Naive thymus-derived CD4-positive, alpha-beta T cell (primary cell): ENCODE results near the gene HLA-DOB. TPM values are rescaled to one million over a fixed set of nuclear protein-coding genes. Genes with fewer than 3 reads are reported as not detected.

Experiments
- ATAC-seq: fragments of 150-1000 bp; cut with Tn5 transposase; 2 replicates; pipeline ENCODE4 v1.10.0; 2021; ENCODE audit warnings: mild to moderate bottlenecking, moderate library complexity
- CTCF ChIA-PET: fragments of 350-600 bp; sonication (Branson Sonifier 250); formaldehyde crosslinking; loops from one replicate; lab custom pipeline; 2021; ENCODE audit warnings: antibody characterized with exemption; lab: Charles Lee
- POLR2A ChIA-PET: fragments of 350-600 bp; sonication (Branson Sonifier 250); formaldehyde crosslinking; loops from one replicate; lab custom pipeline; 2021; ENCODE audit warnings: antibody characterized with exemption, inconsistent platforms; lab: Charles Lee
- DNase-seq, 9 donors: peaks; one replicate each; pipeline versions ENCODE4 v3.0.0 to v3.0.0-alpha.2; 2020 to 2022; ENCODE audit warnings: mixed read lengths in 1 of 9
- H3K27ac ChIP-seq: one replicate; pipeline ENCODE4 v1.7.0; 2013; ENCODE audit warnings: mild to moderate bottlenecking, low read depth, low read length, moderate library complexity
- H3K27me3 ChIP-seq, 2 donors: one replicate each; pipeline ENCODE4 v1.7.0; 2013; ENCODE audit warnings: low read length in 2 of 2, mild to moderate bottlenecking in 2 of 2, moderate library complexity in 2 of 2; ENCODE audit not compliant: control insufficient read depth in 2 of 2, insufficient read depth in 2 of 2
- H3K36me3 ChIP-seq, 3 experiments: 1 replicate in 2 of 3; 2 replicates in 1 of 3; pipeline ENCODE4 v1.7.0; 2013; ENCODE audit warnings: low read length in 3 of 3, mild to moderate bottlenecking in 3 of 3, moderate library complexity in 1 of 3; ENCODE audit not compliant: insufficient read depth in 3 of 3, control insufficient read depth in 2 of 3
- H3K4me1 ChIP-seq, 2 donors: one replicate each; pipeline ENCODE4 v1.7.0; 2013; ENCODE audit warnings: low read length in 2 of 2, mild to moderate bottlenecking in 2 of 2, moderate library complexity in 1 of 2; ENCODE audit not compliant: control insufficient read depth in 2 of 2, insufficient read depth in 2 of 2
- H3K4me3 ChIP-seq: 2 replicates; pipeline ENCODE4 v1.7.0; 2013; ENCODE audit warnings: mild to moderate bottlenecking, low read length
- H3K9me3 ChIP-seq, 3 experiments: 1 replicate in 2 of 3; 2 replicates in 1 of 3; pipeline ENCODE4 v1.7.0; 2013; ENCODE audit warnings: low read length in 3 of 3; ENCODE audit not compliant: control insufficient read depth in 2 of 3
- H3K27ac Mint-ChIP-seq, 9 donors: one replicate each; pipeline ENCODE4 v1.8.0; 2020 to 2022; ENCODE audit warnings: mixed read lengths in 9 of 9, mild to moderate bottlenecking in 8 of 9, moderate library complexity in 5 of 9, inconsistent platforms in 2 of 9
- H3K27me3 Mint-ChIP-seq, 5 donors: one replicate each; pipeline ENCODE4 v1.8.0; 2021 to 2022; ENCODE audit warnings: mixed read lengths in 5 of 5, mild to moderate bottlenecking in 1 of 5
- H3K36me3 Mint-ChIP-seq, 5 donors: one replicate each; pipeline ENCODE4 v1.8.0; 2020 to 2022; ENCODE audit warnings: mixed read lengths in 5 of 5, mild to moderate bottlenecking in 3 of 5, inconsistent platforms in 1 of 5
- H3K4me1 Mint-ChIP-seq, 7 donors: one replicate each; pipeline ENCODE4 v1.8.0; 2020 to 2022; ENCODE audit warnings: mixed read lengths in 7 of 7, mild to moderate bottlenecking in 3 of 7, inconsistent platforms in 1 of 7
- H3K4me3 Mint-ChIP-seq, 10 donors: one replicate each; pipeline ENCODE4 v1.8.0; 2020 to 2022; ENCODE audit warnings: mild to moderate bottlenecking in 10 of 10, mixed read lengths in 10 of 10, moderate library complexity in 6 of 10, inconsistent platforms in 2 of 10
- H3K9me3 Mint-ChIP-seq, 11 donors: one replicate each; pipeline ENCODE4 v1.8.0; 2020 to 2022; ENCODE audit warnings: mixed read lengths in 11 of 11, mild to moderate bottlenecking in 4 of 11, inconsistent platforms in 1 of 11, moderate library complexity in 1 of 11
- intact Hi-C, 2 donors: fragments of 100-400 bp; cut with micrococcal nuclease; formaldehyde crosslinking; loops; one replicate each; pipeline ENCODE4 v1.15.1; 2023
- polyA plus RNA-seq, 2 donors: library from polyadenylated mRNA; unstranded; fragments of 300-500 nt; fragmentation: Illumina TruSeq; gene quantifications; one replicate each; pipeline ENCODE4 v1.2.3, GENCODE V29; 2021
- total RNA-seq, 6 experiments: library from RNA in 5 of 6; stranded (reverse) in 5 of 6; gene quantifications; 1 replicate in 5 of 6; 2 replicates in 1 of 6; pipeline ENCODE4 v1.2.3 and lab custom pipeline; 2021 to 2026

The HLA-DOB gene
- total and polyA plus RNA-seq, 7 experiments from 2014 or later: 0.48 to 7.7 (median 2.3) TPM

DNA sequence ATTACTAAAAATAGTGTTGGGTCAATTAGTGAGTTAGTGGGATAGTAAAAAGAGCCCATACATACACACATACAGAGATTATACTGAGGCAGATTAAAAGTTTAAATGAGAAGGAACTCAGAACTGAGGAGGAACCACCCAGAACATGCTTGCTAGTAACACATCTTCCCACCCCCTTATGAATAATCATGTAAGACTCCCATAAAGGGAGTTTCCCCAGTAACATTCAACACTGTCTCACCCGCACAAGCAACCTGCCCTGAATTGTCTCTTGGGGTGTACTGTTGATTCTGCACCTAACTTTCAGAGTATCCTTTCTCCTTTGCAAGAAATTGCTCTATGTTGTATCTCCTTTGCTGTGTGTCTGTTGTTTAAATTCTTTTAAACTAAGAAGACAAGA lies 42.4 kb downstream of the HLA-DOB start:
- Mint-ChIP-seq H3K9me3 (no peaks in the 10 kb centered on the region), H3K4me3 (no peak overlapping the region), H3K27ac (no peak overlapping the region), H3K27me3 (peaks cover 28 to 68% (median 33%) of the 10 kb centered on the region in 5 donors), H3K36me3 (no peaks in the 10 kb centered on the region), H3K4me1 (no peaks in the 10 kb centered on the region)
- Histone ChIP-seq H3K4me1 (no peaks in the 10 kb centered on the region), H3K27me3 (peaks cover 0 to 4% of the 10 kb centered on the region in 2 donors), H3K4me3 (no peak overlapping the region), H3K27ac (no peak overlapping the region), H3K9me3 (no peaks in the 10 kb centered on the region), H3K36me3 (no peaks in the 10 kb centered on the region)
- CTCF ChIA-PET: no interaction called here
- POLR2A ChIA-PET: no interaction called here
- DNase-seq (no peak), ATAC-seq (no peak)
- intact Hi-C loops: no loop called here

DNA sequence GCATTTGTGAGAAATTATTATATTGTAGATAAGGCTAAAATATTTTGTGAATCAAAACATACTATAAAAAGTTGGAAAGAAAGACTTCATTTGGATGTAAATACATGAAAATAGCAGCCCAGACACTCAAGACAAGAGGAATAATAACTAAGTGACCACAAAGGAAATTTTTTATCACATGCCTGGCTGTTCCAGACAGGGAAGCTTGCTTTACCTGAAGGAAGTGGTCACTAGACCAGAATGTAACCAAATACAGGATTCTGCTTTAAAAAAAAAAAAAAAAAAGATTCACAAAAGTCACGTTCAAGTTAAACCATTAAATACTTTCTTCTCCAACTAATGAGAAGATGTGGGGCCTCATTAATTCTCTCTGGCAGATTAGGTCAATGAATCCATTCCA lies 44.1 kb downstream of the HLA-DOB start:
- Mint-ChIP-seq H3K27ac (no peak overlapping the region), H3K4me1 (no peaks in the 10 kb centered on the region), H3K4me3 (no peak overlapping the region), H3K27me3 (peaks cover 37 to 73% (median 47%) of the 10 kb centered on the region in 5 donors), H3K9me3 (no peaks in the 10 kb centered on the region), H3K36me3 (no peaks in the 10 kb centered on the region)
- peaks cover 0 to 4% of the 10 kb centered on the region in 2 donors for H3K27me3 ChIP-seq
- H3K36me3 ChIP-seq: no peaks in the 10 kb centered on the region
- intact Hi-C loops: no loop called here
- H3K27ac ChIP-seq: no peak overlapping the region
- no peaks in the 10 kb centered on the region for H3K4me1 ChIP-seq
- DNase-seq: no peak
- ChIA-PET CTCF (no interaction called here), POLR2A (interaction anchor here (0.6 kb wide), 1 partner anchor 341 kb away, joined by 3 read pairs; no protein-coding TSS in a partner anchor)
- no peak overlapping the region for H3K4me3 ChIP-seq
- H3K9me3 ChIP-seq: no peaks in the 10 kb centered on the region
- ATAC-seq: no peak

DNA sequence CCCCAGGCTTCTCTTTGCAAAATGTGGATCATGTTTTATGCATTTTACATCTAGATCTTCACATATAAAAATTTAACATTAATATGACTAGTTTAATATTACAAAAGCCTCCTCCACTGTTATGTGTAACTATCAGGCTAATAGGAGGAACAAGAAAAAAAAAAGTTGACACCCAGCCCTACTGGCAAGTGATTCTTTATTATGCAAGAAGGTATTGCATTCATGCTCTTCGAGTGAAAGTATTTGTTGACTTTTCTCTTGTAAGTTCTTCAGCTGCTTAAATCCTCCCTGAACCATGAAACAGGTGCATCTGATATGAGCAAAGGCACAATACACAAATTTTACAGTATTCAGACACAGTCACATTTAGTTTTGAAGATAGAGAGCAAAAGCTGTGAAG lies 52.8 kb downstream of the HLA-DOB start:
- Histone ChIP-seq H3K4me3 (no peak overlapping the region), H3K27me3 (no peaks in the 10 kb centered on the region), H3K9me3 (no peaks in the 10 kb centered on the region), H3K27ac (no peak overlapping the region), H3K36me3 (no peaks in the 10 kb centered on the region), H3K4me1 (no peaks in the 10 kb centered on the region)
- H3K27me3 Mint-ChIP-seq: peaks cover 26 to 62% (median 45%) of the 10 kb centered on the region in 5 donors
- H3K4me3 Mint-ChIP-seq: no peak overlapping the region
- no peaks in the 10 kb centered on the region for H3K9me3 Mint-ChIP-seq
- ChIA-PET POLR2A (no interaction called here), CTCF (no interaction called here)
- peaks cover 0 to 2% (median 0%) of the 10 kb centered on the region in 5 donors for H3K36me3 Mint-ChIP-seq
- DNase-seq (no peak), ATAC-seq (no peak)
- H3K27ac Mint-ChIP-seq: no peak overlapping the region
- intact Hi-C loops: no loop called here
- peaks cover 0 to 4% (median 0%) of the 10 kb centered on the region in 7 donors for H3K4me1 Mint-ChIP-seq

DNA sequence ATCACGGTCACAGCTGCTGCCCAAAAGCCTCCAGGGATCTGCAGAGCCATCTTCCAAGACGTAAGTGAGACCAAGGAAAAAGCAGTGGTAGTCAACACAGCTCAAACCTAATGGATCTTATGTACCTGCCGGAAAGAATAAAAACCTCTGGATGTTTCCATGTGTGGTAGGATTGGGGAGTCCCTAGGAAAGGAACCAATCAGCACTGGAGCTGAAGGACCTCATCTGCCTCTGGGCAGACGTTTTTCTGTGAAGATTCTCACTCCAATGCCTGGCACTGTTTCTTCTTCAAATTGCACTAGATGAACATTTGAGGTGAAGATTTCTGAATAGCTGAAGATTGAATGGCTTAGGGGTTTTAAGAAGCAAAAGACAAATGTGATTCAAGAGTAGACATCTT lies 53.4 kb downstream of the HLA-DOB start, which contains the start of gene HLA-DQB2:
HLA-DQB2 (minus strand) TSS at position 112 of the 400 bp plus-strand sequence; CDS start at position 50, 62 bp downstream.
- H3K4me1 ChIP-seq: no peaks in the 10 kb centered on the region
- no peak for DNase-seq
- Mint-ChIP-seq H3K9me3 (no peaks in the 10 kb centered on the region), H3K4me1 (peaks cover 0 to 7% (median 0%) of the 10 kb centered on the region in 7 donors), H3K27ac (no peak within 1 kb of the TSS), H3K36me3 (peaks cover 0 to 2% (median 0%) of the 10 kb centered on the region in 5 donors), H3K27me3 (peaks cover 21 to 57% (median 43%) of the 10 kb centered on the region in 5 donors), H3K4me3 (no peak within 1 kb of the TSS)
- ChIA-PET CTCF (no interaction called here), POLR2A (no interaction called here)
- intact Hi-C loops: no loop called here
- no peak within 1 kb of the TSS for H3K27ac ChIP-seq
- no peaks in the 10 kb centered on the region for H3K27me3 ChIP-seq
- peak; percentile 42 for ATAC-seq
- H3K9me3 ChIP-seq: no peaks in the 10 kb centered on the region
- H3K36me3 ChIP-seq: no peaks in the 10 kb centered on the region
- no peak within 1 kb of the TSS for H3K4me3 ChIP-seq

Other genes with a start within 250 kb of the HLA-DOB start
- gene HLA-DRB1, start 227.2 kb downstream of the HLA-DOB start, total RNA-seq: 100 to 1,000 TPM in 1 of 5 experiments, 10 to 100 TPM in 4; 16.4 to 229 (median 52.1) TPM
- gene HLA-DRB1, start 227.2 kb downstream of the HLA-DOB start, polyA plus RNA-seq: 10 to 100 TPM in 1 of 2 donors, 1 to 10 TPM in 1; 3.1 to 10.7 TPM
- 10 to 100 TPM in 4 of 5 experiments, 1 to 10 TPM in 1; 8.5 to 43.4 (median 12.1) TPM for gene HLA-DQA1, start 179.6 kb downstream of the HLA-DOB start, total RNA-seq
- gene HLA-DQA1, start 179.6 kb downstream of the HLA-DOB start, polyA plus RNA-seq: under 1 TPM; 0.59 to 0.67 TPM
- 10 to 100 TPM in 2 of 5 experiments, 1 to 10 TPM in 3; 5.3 to 38.9 (median 9.4) TPM for gene HLA-DQB1, start 150.3 kb downstream of the HLA-DOB start, total RNA-seq
- gene HLA-DQB1, start 150.3 kb downstream of the HLA-DOB start, polyA plus RNA-seq: 1 to 10 TPM; 1.2 to 1.4 TPM
- gene HLA-DQA2, start 75.6 kb downstream of the HLA-DOB start, total RNA-seq: 10 to 100 TPM in 1 of 5 experiments, 1 to 10 TPM in 1, not detected in 3; 3.9 to 13.3 TPM
- not detected for gene HLA-DQA2, start 75.6 kb downstream of the HLA-DOB start, polyA plus RNA-seq
- gene HLA-DQB2, start 53.5 kb downstream of the HLA-DOB start, total RNA-seq: 10 to 100 TPM in 1 of 5 experiments, 1 to 10 TPM in 2, not detected in 2; 1.8 to 24.8 (median 3.5) TPM
- under 1 TPM in 1 of 2 donors, not detected in 1; 0.95 TPM for gene HLA-DQB2, start 53.5 kb downstream of the HLA-DOB start, polyA plus RNA-seq
- 100 to 1,000 TPM in 4 of 5 experiments, 10 to 100 TPM in 1; 84.3 to 243 (median 117) TPM for gene TAP2, start 21.7 kb upstream of the HLA-DOB start, total RNA-seq
- 10 to 100 TPM; 26.4 to 36.4 TPM for gene TAP2, start 21.7 kb upstream of the HLA-DOB start, polyA plus RNA-seq
- 100 to 1,000 TPM; 111 to 419 (median 115) TPM for gene PSMB8, start 27.0 kb upstream of the HLA-DOB start, total RNA-seq
- 100 to 1,000 TPM; 322 to 378 TPM for gene PSMB8, start 27.0 kb upstream of the HLA-DOB start, polyA plus RNA-seq
- gene TAP1, start 36.7 kb upstream of the HLA-DOB start, total RNA-seq: 100 to 1,000 TPM in 3 of 5 experiments, 10 to 100 TPM in 2; 92.1 to 500 (median 103) TPM
- 100 to 1,000 TPM; 162 to 274 TPM for gene TAP1, start 36.7 kb upstream of the HLA-DOB start, polyA plus RNA-seq
- 100 to 1,000 TPM in 2 of 5 experiments, 10 to 100 TPM in 3; 70.3 to 452 (median 90.5) TPM for gene PSMB9, start 37.2 kb upstream of the HLA-DOB start, total RNA-seq
- gene PSMB9, start 37.2 kb upstream of the HLA-DOB start, polyA plus RNA-seq: 100 to 1,000 TPM; 385 to 389 TPM
- 10 to 100 TPM in 2 of 5 experiments, 1 to 10 TPM in 3; 7.8 to 82.5 (median 9.1) TPM for gene HLA-DMB, start 124.0 kb upstream of the HLA-DOB start, total RNA-seq
- gene HLA-DMB, start 124.0 kb upstream of the HLA-DOB start, polyA plus RNA-seq: 10 to 100 TPM in 1 of 2 donors, 1 to 10 TPM in 1; 8.2 to 11.9 TPM
- 100 to 1,000 TPM in 1 of 5 experiments, 10 to 100 TPM in 4; 12.5 to 120 (median 29.6) TPM for gene HLA-DMA, start 136.1 kb upstream of the HLA-DOB start, total RNA-seq
- 10 to 100 TPM; 19.3 to 25.6 TPM for gene HLA-DMA, start 136.1 kb upstream of the HLA-DOB start, polyA plus RNA-seq
- gene BRD2, start 151.6 kb upstream of the HLA-DOB start, total RNA-seq: 100 to 1,000 TPM; 275 to 391 (median 360) TPM
- gene BRD2, start 151.6 kb upstream of the HLA-DOB start, polyA plus RNA-seq: 10 to 100 TPM; 33.4 to 82.6 TPM
- gene HLA-DOA, start 192.6 kb upstream of the HLA-DOB start, total RNA-seq: 10 to 100 TPM in 1 of 5 experiments, 1 to 10 TPM in 4; 3.0 to 10.5 (median 5.4) TPM
- 1 to 10 TPM; 4.6 to 6.7 TPM for gene HLA-DOA, start 192.6 kb upstream of the HLA-DOB start, polyA plus RNA-seq